Measurements from ENCODE around the gene SLC27A4. TPM values are rescaled to one million over a fixed set of nuclear protein-coding genes. Genes with fewer than 3 reads are reported as not detected.

Gene SLC27A4
- total and polyA plus RNA-seq, 2 experiments from 2014 or later = 12.3 to 30.9 TPM

DNA sequence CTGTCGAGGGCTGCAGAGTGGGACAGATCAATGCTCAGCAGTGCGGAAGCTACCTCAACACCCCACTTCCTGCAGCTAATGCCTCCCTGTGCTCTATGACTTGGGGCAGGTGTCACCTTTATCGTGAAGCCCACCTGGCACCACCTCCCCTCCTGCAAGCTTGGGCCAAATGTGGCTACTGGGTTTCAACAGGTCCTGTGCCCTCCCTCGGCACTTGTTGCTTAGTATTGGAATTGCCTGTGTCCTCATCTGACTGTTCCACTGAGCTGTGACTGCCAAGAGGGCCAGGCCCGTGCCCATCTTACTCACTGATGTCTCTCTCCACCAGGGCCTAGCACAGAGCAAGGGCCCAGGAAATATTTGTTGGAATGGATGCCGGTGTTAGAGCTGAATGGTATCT, 9.4 kb downstream of the SLC27A4 start:
- Histone ChIP-seq H3K4me1 (ENCODE audit: insufficient read depth) (no peaks in the 10 kb centered on the region), H4K20me1 (ENCODE audit: insufficient read depth) (no peaks in the 10 kb centered on the region), H3K27me3 (replicated peaks; ENCODE audit: insufficient read depth) (no peaks in the 10 kb centered on the region), H3K4me2 (ENCODE audit: unreplicated experiment) (no peak overlapping the region), H3K9ac (no peak overlapping the region), H3F3A (ENCODE audit: insufficient read depth) (no peaks in the 10 kb centered on the region), H3K9me3 (ENCODE audit: low read depth) (no peaks in the 10 kb centered on the region), H2AFZ (no peak overlapping the region), H3K36me3 (ENCODE audit: low read depth) (peaks cover 13% of the 10 kb centered on the region; the same call in 1 of the 2 replicates), H3K79me2 (ENCODE audit: insufficient read depth) (no peaks in the 10 kb centered on the region), H3K27ac (no peak overlapping the region), H3K4me3 (no peak overlapping the region), H3K9me2 (ENCODE audit: insufficient read depth) (no peaks in the 10 kb centered on the region)
- 93 to 98% methylated on average over 6 of the region's 6 CpGs for WGBS, 2 experiments (ENCODE audit: low coverage in 1 of 2, low lambda C conversion rate in 2 of 2, missing lambda C conversion rate in 2 of 2)
- TF ChIP-seq EZH2phosphoT487 (IDR thresholded peaks at IDR 0.05; ENCODE audit: insufficient read depth, low read depth) (no peak), EZH2 (IDR thresholded peaks at IDR 0.05; ENCODE audit: insufficient read depth, poor library complexity, severe bottlenecking) (no peak)
- DNase-seq = no peak
- in situ Hi-C loops (cut with MboI) = no loop called here

DNA sequence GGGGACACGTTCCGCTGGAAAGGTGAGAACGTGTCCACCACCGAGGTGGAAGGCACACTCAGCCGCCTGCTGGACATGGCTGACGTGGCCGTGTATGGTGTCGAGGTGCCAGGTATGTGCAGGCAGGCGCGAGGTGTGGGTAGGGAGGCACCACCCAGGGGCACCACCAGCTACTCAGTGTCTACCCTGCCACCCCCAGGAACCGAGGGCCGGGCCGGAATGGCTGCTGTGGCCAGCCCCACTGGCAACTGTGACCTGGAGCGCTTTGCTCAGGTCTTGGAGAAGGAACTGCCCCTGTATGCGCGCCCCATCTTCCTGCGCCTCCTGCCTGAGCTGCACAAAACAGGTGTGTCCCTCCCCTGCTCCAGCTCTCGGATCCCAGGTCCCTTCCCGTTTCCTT, 15.1 kb downstream of the SLC27A4 start:
- no peaks in the 10 kb centered on the region for H3F3A ChIP-seq (ENCODE audit: insufficient read depth)
- in situ Hi-C loops (cut with MboI) = no loop called here
- TF ChIP-seq EZH2 (IDR thresholded peaks at IDR 0.05; ENCODE audit: insufficient read depth, poor library complexity, severe bottlenecking) = no peak
- TF ChIP-seq EZH2phosphoT487 (IDR thresholded peaks at IDR 0.05; ENCODE audit: insufficient read depth, low read depth) = no peak
- H4K20me1 ChIP-seq (ENCODE audit: insufficient read depth) = no peaks in the 10 kb centered on the region
- H3K9me2 ChIP-seq (ENCODE audit: insufficient read depth) = no peaks in the 10 kb centered on the region
- H3K4me2 ChIP-seq (ENCODE audit: unreplicated experiment) = no peak overlapping the region
- H3K4me3 ChIP-seq = no peak overlapping the region
- H3K27me3 ChIP-seq (replicated peaks; ENCODE audit: insufficient read depth) = no peaks in the 10 kb centered on the region
- WGBS, 2 experiments (ENCODE audit: low coverage in 1 of 2, low lambda C conversion rate in 2 of 2, missing lambda C conversion rate in 2 of 2) = 94 to 96% methylated on average over 18 to 19 of the region's 19 CpGs
- no peak overlapping the region for H2AFZ ChIP-seq
- no peaks in the 10 kb centered on the region; the same call in 1 of the 2 replicates for H3K4me1 ChIP-seq (ENCODE audit: insufficient read depth)
- H3K9me3 ChIP-seq (ENCODE audit: low read depth) = no peaks in the 10 kb centered on the region
- DNase-seq = no peak
- H3K36me3 ChIP-seq (ENCODE audit: low read depth) = no peaks in the 10 kb centered on the region
- no peaks in the 10 kb centered on the region for H3K79me2 ChIP-seq (ENCODE audit: insufficient read depth)
- no peak overlapping the region for H3K27ac ChIP-seq
- H3K9ac ChIP-seq = no peak overlapping the region

DNA sequence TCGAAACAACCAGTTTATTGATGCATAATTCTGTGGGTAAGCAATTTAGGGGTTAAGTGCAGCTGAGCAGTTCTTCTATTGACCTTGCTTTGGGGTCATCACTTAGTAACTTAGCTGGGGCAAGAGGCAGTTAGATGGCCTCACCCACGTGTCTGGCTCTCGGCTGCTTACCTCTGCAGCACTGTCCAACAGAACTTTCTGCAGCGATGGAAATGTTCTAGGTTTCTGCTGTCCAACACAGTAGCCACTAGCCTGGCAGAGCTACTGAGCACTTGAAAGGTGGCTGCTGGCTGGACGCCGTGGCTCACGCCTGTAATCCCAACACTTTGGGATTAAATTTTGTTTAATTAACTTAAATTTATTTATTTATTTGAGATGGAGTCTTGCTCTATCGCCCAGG, 17.8 kb downstream of the SLC27A4 start:
- Histone ChIP-seq H4K20me1 (ENCODE audit: insufficient read depth) (no peaks in the 10 kb centered on the region), H3K4me3 (no peak overlapping the region), H3K36me3 (ENCODE audit: low read depth) (no peaks in the 10 kb centered on the region), H3K27ac (no peak overlapping the region), H3K9ac (no peak overlapping the region), H3K9me3 (ENCODE audit: low read depth) (no peaks in the 10 kb centered on the region), H3K4me2 (ENCODE audit: unreplicated experiment) (no peak overlapping the region), H2AFZ (no peak overlapping the region), H3K4me1 (ENCODE audit: insufficient read depth) (peaks cover 7% of the 10 kb centered on the region; the same call in 1 of the 2 replicates), H3K27me3 (replicated peaks; ENCODE audit: insufficient read depth) (no peaks in the 10 kb centered on the region), H3K9me2 (ENCODE audit: insufficient read depth) (no peaks in the 10 kb centered on the region), H3F3A (ENCODE audit: insufficient read depth) (no peaks in the 10 kb centered on the region), H3K79me2 (ENCODE audit: insufficient read depth) (no peaks in the 10 kb centered on the region)
- in situ Hi-C loops (cut with MboI) = no loop called here
- DNase-seq = no peak
- 96% methylated on average over 8 of the region's 8 CpGs for WGBS, 2 experiments (ENCODE audit: low coverage in 1 of 2, low lambda C conversion rate in 2 of 2, missing lambda C conversion rate in 2 of 2)
- TF ChIP-seq EZH2 (IDR thresholded peaks at IDR 0.05; ENCODE audit: insufficient read depth, poor library complexity, severe bottlenecking) (no peak), EZH2phosphoT487 (IDR thresholded peaks at IDR 0.05; ENCODE audit: insufficient read depth, low read depth) (no peak)

DNA sequence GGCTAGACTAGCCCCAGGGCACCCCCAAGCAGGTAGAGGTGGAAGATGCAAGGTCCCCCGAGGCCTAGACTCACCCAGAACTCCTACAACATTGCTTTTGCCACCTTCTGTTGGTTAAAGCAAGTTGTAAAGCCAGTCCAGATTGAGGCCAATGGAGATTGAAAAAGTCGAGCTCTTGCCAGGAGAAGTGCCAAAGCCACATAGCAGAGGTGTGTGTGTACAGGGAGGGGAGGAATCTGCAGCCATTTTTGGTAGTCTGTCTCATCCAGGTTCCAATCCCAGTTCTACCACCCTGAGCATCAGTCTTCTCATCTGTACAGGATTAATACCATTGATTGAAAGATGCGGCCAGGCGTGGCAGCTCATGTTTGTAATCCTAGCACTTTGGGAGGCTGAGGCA, 18.5 kb downstream of the SLC27A4 start:
- peak; percentile 60 for DNase-seq
- H3K4me3 ChIP-seq = no peak overlapping the region
- no peak overlapping the region for H3K4me2 ChIP-seq (ENCODE audit: unreplicated experiment)
- H4K20me1 ChIP-seq (ENCODE audit: insufficient read depth) = no peaks in the 10 kb centered on the region
- TF ChIP-seq EZH2phosphoT487 (IDR thresholded peaks at IDR 0.05; ENCODE audit: insufficient read depth, low read depth) (no peak), EZH2 (IDR thresholded peaks at IDR 0.05; ENCODE audit: insufficient read depth, poor library complexity, severe bottlenecking) (no peak)
- no peaks in the 10 kb centered on the region for H3K79me2 ChIP-seq (ENCODE audit: insufficient read depth)
- H3K9ac ChIP-seq = no peak overlapping the region
- H3K9me3 ChIP-seq (ENCODE audit: low read depth) = no peaks in the 10 kb centered on the region
- no peak overlapping the region for H2AFZ ChIP-seq
- in situ Hi-C loops (cut with MboI) = no loop called here
- no peaks in the 10 kb centered on the region for H3K27me3 ChIP-seq (replicated peaks; ENCODE audit: insufficient read depth)
- no peaks in the 10 kb centered on the region for H3K9me2 ChIP-seq (ENCODE audit: insufficient read depth)
- H3K27ac ChIP-seq = no peak overlapping the region
- H3K4me1 ChIP-seq (ENCODE audit: insufficient read depth) = peaks cover 7% of the 10 kb centered on the region; the same call in 1 of the 2 replicates
- no peaks in the 10 kb centered on the region for H3K36me3 ChIP-seq (ENCODE audit: low read depth)
- no peaks in the 10 kb centered on the region for H3F3A ChIP-seq (ENCODE audit: insufficient read depth)
- 68 to 70% methylated on average over 4 of the region's 4 CpGs for WGBS, 2 experiments (ENCODE audit: low coverage in 1 of 2, low lambda C conversion rate in 2 of 2, missing lambda C conversion rate in 2 of 2)

DNA sequence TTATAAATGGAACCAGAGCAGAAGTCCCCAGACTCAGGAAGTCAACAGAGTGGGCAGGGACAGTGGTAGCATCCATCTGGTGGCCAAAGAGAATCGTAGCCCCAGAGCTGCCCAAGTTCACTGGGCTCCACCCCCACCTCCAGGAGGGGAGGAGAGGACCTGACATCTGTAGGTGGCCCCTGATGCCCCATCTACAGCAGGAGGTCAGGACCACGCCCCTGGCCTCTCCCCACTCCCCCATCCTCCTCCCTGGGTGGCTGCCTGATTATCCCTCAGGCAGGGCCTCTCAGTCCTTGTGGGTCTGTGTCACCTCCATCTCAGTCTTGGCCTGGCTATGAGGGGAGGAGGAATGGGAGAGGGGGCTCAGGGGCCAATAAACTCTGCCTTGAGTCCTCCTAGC, 20.5 kb downstream of the SLC27A4 start:
- H3K9me2 ChIP-seq (ENCODE audit: insufficient read depth) = no peaks in the 10 kb centered on the region
- no peaks in the 10 kb centered on the region for H3K27me3 ChIP-seq (replicated peaks; ENCODE audit: insufficient read depth)
- no peaks in the 10 kb centered on the region for H4K20me1 ChIP-seq (ENCODE audit: insufficient read depth)
- H3K27ac ChIP-seq = no peak overlapping the region
- H3K4me1 ChIP-seq (ENCODE audit: insufficient read depth) = peaks cover 7% of the 10 kb centered on the region; the same call in 1 of the 2 replicates
- no peak for DNase-seq
- 56 to 63% methylated on average over 2 of the region's 2 CpGs for WGBS, 2 experiments (ENCODE audit: low coverage in 1 of 2, low lambda C conversion rate in 2 of 2, missing lambda C conversion rate in 2 of 2)
- in situ Hi-C loops (cut with MboI) = no loop called here
- H2AFZ ChIP-seq = no peak overlapping the region
- H3K79me2 ChIP-seq (ENCODE audit: insufficient read depth) = no peaks in the 10 kb centered on the region
- no peak overlapping the region for H3K4me3 ChIP-seq
- no peaks in the 10 kb centered on the region for H3F3A ChIP-seq (ENCODE audit: insufficient read depth)
- no peak overlapping the region for H3K9ac ChIP-seq
- no peaks in the 10 kb centered on the region for H3K36me3 ChIP-seq (ENCODE audit: low read depth)
- no peaks in the 10 kb centered on the region for H3K9me3 ChIP-seq (ENCODE audit: low read depth)
- TF ChIP-seq EZH2 (IDR thresholded peaks at IDR 0.05; ENCODE audit: insufficient read depth, poor library complexity, severe bottlenecking) = no peak
- TF ChIP-seq EZH2phosphoT487 (IDR thresholded peaks at IDR 0.05; ENCODE audit: insufficient read depth, low read depth) = no peak
- H3K4me2 ChIP-seq (ENCODE audit: unreplicated experiment) = no peak overlapping the region

All from GM23248 (cell line).